ENCODE measurements around the gene TSC2.

DNA sequence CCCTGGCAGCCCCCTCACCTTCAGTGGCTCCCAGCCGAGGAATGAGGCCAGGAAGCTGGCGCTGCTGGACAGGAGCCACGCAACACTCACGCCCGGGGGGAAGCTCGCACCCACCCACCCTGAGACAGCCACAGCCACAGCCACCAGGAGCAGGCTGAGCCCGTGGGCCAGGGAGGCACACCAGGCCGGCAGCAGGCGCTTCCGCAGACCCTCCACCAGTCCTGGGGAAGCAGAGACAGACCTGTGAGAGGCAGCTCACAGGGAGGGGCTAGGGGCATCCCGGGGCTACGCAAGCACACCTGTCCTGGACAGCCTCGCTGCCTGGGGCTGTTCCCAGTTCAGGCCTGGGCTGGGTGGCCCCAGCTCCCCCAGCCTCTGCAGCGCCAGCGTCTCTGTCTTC lies 46.0 kb downstream of the TSC2 start:
- TF ChIP-seq, protein P1, sequence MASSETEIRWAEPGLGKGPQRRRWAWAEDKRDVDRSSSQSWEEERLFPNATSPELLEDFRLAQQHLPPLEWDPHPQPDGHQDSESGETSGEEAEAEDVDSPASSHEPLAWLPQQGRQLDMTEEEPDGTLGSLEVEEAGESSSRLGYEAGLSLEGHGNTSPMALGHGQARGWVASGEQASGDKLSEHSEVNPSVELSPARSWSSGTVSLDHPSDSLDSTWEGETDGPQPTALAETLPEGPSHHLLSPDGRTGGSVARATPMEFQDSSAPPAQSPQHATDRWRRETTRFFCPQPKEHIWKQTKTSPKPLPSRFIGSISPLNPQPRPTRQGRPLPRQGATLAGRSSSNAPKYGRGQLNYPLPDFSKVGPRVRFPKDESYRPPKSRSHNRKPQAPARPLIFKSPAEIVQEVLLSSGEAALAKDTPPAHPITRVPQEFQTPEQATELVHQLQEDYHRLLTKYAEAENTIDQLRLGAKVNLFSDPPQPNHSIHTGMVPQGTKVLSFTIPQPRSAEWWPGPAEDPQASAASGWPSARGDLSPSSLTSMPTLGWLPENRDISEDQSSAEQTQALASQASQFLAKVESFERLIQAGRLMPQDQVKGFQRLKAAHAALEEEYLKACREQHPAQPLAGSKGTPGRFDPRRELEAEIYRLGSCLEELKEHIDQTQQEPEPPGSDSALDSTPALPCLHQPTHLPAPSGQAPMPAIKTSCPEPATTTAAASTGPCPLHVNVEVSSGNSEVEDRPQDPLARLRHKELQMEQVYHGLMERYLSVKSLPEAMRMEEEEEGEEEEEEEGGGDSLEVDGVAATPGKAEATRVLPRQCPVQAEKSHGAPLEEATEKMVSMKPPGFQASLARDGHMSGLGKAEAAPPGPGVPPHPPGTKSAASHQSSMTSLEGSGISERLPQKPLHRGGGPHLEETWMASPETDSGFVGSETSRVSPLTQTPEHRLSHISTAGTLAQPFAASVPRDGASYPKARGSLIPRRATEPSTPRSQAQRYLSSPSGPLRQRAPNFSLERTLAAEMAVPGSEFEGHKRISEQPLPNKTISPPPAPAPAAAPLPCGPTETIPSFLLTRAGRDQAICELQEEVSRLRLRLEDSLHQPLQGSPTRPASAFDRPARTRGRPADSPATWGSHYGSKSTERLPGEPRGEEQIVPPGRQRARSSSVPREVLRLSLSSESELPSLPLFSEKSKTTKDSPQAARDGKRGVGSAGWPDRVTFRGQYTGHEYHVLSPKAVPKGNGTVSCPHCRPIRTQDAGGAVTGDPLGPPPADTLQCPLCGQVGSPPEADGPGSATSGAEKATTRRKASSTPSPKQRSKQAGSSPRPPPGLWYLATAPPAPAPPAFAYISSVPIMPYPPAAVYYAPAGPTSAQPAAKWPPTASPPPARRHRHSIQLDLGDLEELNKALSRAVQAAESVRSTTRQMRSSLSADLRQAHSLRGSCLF (CRISPR knock-in tag; IDR thresholded peaks at IDR 0.05; ENCODE audit: borderline replicate concordance) = no peak
- no peak for TF ChIP-seq FOXM1 (CRISPR knock-in tag; IDR thresholded peaks at IDR 0.05)
- no peak for TF ChIP-seq HMG20A (CRISPR knock-in tag; IDR thresholded peaks at IDR 0.05; ENCODE audit: borderline replicate concordance)
- no peak for TF ChIP-seq POLR2AphosphoS5 (IDR thresholded peaks at IDR 0.05; ENCODE audit: low read depth, low read length)
- TF ChIP-seq BCL6 (CRISPR knock-in tag; IDR thresholded peaks at IDR 0.05) = no peak
- no peak for TF ChIP-seq FIP1L1 (IDR thresholded peaks at IDR 0.05; ENCODE audit: borderline replicate concordance, insufficient read depth, low read depth, low read length)
- TF ChIP-seq GATAD2A (CRISPR knock-in tag; IDR thresholded peaks at IDR 0.05) = no peak
- TF ChIP-seq, protein P2, sequence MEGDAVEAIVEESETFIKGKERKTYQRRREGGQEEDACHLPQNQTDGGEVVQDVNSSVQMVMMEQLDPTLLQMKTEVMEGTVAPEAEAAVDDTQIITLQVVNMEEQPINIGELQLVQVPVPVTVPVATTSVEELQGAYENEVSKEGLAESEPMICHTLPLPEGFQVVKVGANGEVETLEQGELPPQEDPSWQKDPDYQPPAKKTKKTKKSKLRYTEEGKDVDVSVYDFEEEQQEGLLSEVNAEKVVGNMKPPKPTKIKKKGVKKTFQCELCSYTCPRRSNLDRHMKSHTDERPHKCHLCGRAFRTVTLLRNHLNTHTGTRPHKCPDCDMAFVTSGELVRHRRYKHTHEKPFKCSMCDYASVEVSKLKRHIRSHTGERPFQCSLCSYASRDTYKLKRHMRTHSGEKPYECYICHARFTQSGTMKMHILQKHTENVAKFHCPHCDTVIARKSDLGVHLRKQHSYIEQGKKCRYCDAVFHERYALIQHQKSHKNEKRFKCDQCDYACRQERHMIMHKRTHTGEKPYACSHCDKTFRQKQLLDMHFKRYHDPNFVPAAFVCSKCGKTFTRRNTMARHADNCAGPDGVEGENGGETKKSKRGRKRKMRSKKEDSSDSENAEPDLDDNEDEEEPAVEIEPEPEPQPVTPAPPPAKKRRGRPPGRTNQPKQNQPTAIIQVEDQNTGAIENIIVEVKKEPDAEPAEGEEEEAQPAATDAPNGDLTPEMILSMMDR (CRISPR knock-in tag; IDR thresholded peaks at IDR 0.05) = no peak
- no peak for TF ChIP-seq GTF2F1 (IDR thresholded peaks at IDR 0.05; ENCODE audit: low read length)
- TF ChIP-seq, protein P3, sequence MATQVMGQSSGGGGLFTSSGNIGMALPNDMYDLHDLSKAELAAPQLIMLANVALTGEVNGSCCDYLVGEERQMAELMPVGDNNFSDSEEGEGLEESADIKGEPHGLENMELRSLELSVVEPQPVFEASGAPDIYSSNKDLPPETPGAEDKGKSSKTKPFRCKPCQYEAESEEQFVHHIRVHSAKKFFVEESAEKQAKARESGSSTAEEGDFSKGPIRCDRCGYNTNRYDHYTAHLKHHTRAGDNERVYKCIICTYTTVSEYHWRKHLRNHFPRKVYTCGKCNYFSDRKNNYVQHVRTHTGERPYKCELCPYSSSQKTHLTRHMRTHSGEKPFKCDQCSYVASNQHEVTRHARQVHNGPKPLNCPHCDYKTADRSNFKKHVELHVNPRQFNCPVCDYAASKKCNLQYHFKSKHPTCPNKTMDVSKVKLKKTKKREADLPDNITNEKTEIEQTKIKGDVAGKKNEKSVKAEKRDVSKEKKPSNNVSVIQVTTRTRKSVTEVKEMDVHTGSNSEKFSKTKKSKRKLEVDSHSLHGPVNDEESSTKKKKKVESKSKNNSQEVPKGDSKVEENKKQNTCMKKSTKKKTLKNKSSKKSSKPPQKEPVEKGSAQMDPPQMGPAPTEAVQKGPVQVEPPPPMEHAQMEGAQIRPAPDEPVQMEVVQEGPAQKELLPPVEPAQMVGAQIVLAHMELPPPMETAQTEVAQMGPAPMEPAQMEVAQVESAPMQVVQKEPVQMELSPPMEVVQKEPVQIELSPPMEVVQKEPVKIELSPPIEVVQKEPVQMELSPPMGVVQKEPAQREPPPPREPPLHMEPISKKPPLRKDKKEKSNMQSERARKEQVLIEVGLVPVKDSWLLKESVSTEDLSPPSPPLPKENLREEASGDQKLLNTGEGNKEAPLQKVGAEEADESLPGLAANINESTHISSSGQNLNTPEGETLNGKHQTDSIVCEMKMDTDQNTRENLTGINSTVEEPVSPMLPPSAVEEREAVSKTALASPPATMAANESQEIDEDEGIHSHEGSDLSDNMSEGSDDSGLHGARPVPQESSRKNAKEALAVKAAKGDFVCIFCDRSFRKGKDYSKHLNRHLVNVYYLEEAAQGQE (IDR thresholded peaks at IDR 0.05; ENCODE audit: borderline replicate concordance in 1 of 2, low read depth in 1 of 2, low read length in 2 of 2) = no peak
- TF ChIP-seq, protein P4, sequence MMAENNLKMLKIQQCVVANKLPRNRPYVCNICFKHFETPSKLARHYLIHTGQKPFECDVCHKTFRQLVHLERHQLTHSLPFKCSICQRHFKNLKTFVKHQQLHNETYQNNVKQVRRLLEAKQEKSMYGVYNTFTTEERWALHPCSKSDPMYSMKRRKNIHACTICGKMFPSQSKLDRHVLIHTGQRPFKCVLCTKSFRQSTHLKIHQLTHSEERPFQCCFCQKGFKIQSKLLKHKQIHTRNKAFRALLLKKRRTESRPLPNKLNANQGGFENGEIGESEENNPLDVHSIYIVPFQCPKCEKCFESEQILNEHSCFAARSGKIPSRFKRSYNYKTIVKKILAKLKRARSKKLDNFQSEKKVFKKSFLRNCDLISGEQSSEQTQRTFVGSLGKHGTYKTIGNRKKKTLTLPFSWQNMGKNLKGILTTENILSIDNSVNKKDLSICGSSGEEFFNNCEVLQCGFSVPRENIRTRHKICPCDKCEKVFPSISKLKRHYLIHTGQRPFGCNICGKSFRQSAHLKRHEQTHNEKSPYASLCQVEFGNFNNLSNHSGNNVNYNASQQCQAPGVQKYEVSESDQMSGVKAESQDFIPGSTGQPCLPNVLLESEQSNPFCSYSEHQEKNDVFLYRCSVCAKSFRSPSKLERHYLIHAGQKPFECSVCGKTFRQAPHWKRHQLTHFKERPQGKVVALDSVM (CRISPR knock-in tag; IDR thresholded peaks at IDR 0.05) = no peak
- TF ChIP-seq, protein P5, sequence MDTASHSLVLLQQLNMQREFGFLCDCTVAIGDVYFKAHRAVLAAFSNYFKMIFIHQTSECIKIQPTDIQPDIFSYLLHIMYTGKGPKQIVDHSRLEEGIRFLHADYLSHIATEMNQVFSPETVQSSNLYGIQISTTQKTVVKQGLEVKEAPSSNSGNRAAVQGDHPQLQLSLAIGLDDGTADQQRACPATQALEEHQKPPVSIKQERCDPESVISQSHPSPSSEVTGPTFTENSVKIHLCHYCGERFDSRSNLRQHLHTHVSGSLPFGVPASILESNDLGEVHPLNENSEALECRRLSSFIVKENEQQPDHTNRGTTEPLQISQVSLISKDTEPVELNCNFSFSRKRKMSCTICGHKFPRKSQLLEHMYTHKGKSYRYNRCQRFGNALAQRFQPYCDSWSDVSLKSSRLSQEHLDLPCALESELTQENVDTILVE (CRISPR knock-in tag; IDR thresholded peaks at IDR 0.05) = no peak
